NCI-H345 (cell line): ENCODE results near the gene PRAC2.

ENCODE experiments used
- DNase-seq: peaks from one replicate; lab custom pipeline; 2025; lab: John Stamatoyannopoulos, UW

PRAC2 gene

DNA sequence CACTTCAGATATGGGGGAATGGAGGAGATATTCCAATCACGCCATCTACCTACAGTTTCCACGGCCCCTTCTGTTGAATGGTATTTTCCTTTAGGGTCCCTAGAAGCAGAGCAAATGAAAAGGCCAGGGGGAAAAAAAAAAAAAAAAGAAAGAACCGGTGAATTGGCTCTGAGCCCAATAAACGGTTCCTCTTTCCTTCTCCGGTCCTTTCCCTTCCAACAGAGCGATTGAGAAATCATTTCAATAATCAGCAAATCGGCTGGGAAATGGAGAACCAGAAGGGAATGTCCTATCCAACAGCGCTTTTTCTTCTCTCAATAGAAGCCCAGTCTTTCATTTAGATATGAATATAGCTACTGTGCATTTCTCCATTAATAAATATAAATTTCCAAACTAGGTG, 32.4 kb downstream of the PRAC2 start:
- DNase-seq, result no peak

DNA sequence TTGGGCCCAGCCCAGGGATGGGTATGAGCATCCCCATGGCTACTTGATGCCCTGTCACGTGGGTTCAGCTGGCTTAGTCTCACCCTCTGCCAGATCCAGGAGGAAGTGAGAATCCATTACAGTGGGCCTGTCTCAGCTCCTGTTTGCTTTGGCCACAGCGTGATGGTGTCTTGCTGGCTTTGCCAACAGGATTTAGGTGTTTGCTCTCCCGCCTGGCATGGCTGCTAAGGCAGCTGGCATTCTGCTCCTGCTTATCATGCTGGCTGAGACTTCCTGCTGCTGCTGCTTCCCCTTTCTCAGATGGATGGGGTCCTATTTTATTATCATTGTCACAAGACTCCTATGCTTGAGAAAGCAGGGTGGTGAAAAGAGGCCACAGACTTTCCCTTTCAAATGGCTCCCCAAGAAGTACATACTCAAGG, 33.9 kb downstream of the PRAC2 start:
- DNase-seq, result peak; percentile 44

DNA sequence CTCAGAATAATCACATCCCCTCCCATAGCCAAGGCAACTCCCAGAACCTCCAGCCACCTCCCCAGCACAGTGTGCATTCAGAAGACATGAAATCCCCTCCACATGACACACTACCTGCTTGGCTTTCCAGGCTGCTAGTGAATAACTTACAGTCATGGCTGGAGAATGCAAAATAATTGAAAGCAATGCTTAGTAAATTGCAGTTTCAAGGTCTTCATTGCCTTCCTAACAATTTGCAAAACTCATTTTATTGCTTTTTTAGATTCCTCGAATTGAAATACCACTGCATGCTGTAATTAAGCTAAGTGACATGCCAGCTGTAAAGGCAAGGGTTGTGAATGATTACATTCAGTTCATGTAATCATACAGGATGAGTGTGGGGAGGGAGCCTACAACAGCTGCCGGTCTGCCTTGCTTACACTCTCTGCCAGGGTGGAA, 34.6 kb downstream of the PRAC2 start:
- no peak for DNase-seq

DNA sequence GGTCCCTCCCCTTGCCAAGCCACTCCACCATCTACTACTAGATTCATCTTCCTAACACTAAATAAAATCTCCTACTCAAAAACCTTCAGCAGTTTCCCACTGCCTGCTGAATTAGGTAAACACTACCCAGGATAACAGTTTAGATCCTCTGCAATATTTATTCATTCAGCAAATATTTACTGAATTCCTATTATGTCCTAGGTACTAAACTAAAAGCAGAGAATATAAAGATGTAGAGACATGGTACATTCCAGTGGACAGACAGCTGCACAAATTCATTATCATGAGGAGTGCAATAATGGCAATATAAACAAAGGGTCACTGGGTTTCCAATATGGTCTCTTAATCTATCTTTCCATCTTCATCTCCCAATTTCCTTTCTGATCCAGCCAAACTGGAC, 36.3 kb downstream of the PRAC2 start:
- DNase-seq, result no peak

GRCh38 chr17:48760411-48760810, 37.4 kb downstream of the PRAC2 start:
- DNase-seq, result no peak

DNA sequence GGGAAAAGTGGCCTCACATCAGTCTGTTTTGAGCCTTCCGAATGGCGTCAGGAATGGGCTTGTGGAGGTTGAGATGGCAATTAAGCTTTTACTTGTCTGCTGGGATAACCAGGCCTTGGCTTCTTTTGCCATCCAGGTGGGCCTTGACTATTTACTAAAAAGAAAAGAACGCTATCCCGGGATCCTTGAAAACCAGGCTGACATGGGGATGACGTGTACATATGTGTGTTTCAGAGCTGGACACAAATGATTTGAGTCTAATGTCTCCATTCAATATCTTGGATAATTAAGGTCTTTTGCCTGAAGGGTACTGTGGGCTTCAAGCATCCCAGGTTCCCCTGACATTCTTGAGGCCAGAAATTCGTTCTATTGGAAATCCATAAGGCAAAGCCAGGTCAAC, 38.1 kb downstream of the PRAC2 start:
- DNase-seq, result no peak

DNA sequence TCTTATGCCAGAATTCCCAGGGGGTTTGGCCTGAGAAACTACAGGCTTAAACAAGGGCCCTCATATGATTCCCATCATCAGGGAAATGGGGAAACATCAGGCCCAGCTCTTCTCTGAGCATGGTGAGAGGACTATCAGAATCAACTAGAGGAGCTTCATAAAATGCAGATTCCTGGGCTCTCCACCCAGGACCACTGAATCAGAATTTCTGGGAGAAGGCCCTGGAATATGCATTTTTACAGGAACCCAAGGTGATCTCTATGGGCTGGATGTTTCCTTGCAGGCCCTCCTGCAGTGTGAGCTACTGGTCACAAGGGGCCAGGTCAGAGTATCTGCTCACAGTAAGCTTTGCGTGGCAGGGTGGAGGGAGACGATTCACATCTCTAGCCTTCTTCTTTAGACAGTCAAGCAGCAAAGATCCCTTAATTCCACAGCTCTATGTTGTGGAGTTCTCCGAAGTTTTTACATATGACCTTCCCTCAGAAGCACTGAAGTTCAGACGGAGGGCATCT, 44.3 kb downstream of the PRAC2 start:
- no peak for DNase-seq

DNA sequence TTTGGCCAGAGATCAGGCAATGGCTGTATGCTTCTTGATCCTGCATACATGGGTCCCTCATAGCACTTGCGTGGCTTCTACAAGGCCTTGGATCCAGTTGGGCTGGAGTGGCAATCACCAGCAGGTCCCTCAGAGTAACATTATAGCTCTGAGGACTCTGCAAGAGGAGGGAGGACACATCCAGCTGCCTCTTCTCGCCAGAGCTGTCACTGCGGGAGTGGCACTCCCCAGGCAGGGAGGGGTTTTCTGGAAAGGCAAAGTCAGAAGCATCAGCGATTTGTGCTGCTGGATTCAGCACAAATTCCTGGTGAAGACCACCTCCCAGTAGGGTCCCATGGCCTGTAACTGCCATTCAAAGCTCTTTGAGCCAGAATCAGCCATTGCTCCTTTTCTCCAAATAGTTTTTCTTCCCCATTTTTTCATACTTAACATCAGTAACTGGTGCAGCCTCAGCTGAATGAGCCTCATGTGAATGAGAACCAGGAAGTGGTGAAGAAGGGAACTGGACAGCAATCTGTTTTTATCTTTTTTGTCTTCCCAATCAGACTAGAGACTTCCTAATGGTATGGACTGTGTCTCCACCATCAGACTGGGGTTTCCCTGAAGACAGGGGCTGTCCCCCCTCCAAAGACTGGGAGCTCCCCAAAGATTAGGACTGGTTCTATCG, 46.2 kb downstream of the PRAC2 start:
- no peak for DNase-seq

GRCh38 chr17:48770954-48771353, 48.0 kb downstream of the PRAC2 start:
- DNase-seq, result no peak

DNA sequence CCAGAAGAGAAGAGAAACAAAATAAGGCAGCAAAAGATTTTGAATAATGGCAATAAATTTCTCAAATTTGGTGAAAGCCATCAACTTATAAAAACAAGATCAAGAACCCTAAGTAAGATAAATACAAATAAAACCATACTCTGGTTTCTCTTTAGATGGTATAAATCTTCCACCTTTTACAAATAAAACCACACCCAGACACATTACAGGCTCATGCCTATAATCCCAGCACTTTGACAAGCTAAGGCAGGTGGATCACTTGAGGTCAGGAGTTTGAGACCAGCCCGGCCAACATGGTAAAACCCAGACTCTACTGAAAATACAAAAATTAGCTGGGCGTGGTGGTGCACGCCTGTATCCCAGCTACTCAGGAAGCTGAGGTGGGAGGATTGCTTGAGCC, 50.3 kb downstream of the PRAC2 start:
- no peak for DNase-seq
